WTC11 (cell line): ENCODE results near the gene PHOSPHO1. TPM values are rescaled to one million over a fixed set of nuclear protein-coding genes. Genes with fewer than 3 reads are reported as not detected.

ENCODE experiments used
- ATAC-seq: fragments of 200-7000 bp; cut with Tn5 transposase; 2 replicates; pipeline ENCODE4 v1.10.0; 2021; ENCODE audit warnings: mild to moderate bottlenecking, moderate library complexity
- CTCF ChIA-PET: fragments of 300-600 bp; sonication (Branson Sonifier 250); formaldehyde crosslinking; loops from one replicate; lab custom pipeline; 2021; ENCODE audit warnings: antibody characterized with exemption; lab: Charles Lee
- POLR2A ChIA-PET: fragments of 350-600 bp; sonication (Branson Sonifier 250); formaldehyde crosslinking; loops from one replicate; lab custom pipeline; 2021; ENCODE audit warnings: antibody characterized with exemption; lab: Charles Lee
- DNase-seq: peaks from one replicate; pipeline ENCODE4 v3.0.0; 2021; ENCODE audit warnings: low spot score
- H3K27ac Mint-ChIP-seq: 2 replicates; pipeline ENCODE4 v1.8.0; 2021; ENCODE audit warnings: mixed read lengths
- H3K27me3 Mint-ChIP-seq: 2 replicates; pipeline ENCODE4 v1.8.0; 2021; ENCODE audit warnings: low read depth, mild to moderate bottlenecking, moderate library complexity, mixed read lengths
- H3K36me3 Mint-ChIP-seq: 2 replicates; pipeline ENCODE4 v1.8.0; 2021; ENCODE audit warnings: mixed read lengths
- H3K4me1 Mint-ChIP-seq: 2 replicates; pipeline ENCODE4 v1.8.0; 2022; ENCODE audit warnings: mixed read lengths
- H3K4me3 Mint-ChIP-seq: 2 replicates; pipeline ENCODE4 v1.8.0; 2021; ENCODE audit warnings: mild to moderate bottlenecking, moderate library complexity, mixed read lengths
- H3K9me3 Mint-ChIP-seq: 2 replicates; pipeline ENCODE4 v1.8.0; 2021; ENCODE audit warnings: mixed read lengths
- AFF4 ChIP-seq: sonication (generic); formaldehyde crosslinking; IDR thresholded peaks from 2 replicates; pipeline ENCODE4 v1.8.1; 2023; ENCODE audit warnings: mild to moderate bottlenecking, missing genetic modification reagents, borderline replicate concordance
- ATF3 ChIP-seq: sonication (generic); formaldehyde crosslinking; conservative IDR thresholded peaks from 2 replicates; pipeline ENCODE4 v1.8.1; 2022; ENCODE audit warnings: mild to moderate bottlenecking, missing genetic modification reagents
- ESRRA ChIP-seq: sonication (generic); formaldehyde crosslinking; IDR thresholded peaks from 2 replicates; pipeline ENCODE4 v1.8.1; 2022; ENCODE audit warnings: mild to moderate bottlenecking, missing genetic modification reagents, borderline replicate concordance
- FOXJ3 ChIP-seq: sonication (generic); formaldehyde crosslinking; IDR thresholded peaks from 2 replicates; pipeline ENCODE4 v1.9.0; 2021; ENCODE audit warnings: missing genetic modification reagents, mild to moderate bottlenecking, borderline replicate concordance
- FOXK1 ChIP-seq: sonication (generic); formaldehyde crosslinking; IDR thresholded peaks from 2 replicates; pipeline ENCODE4 v1.8.0; 2022; ENCODE audit warnings: mild to moderate bottlenecking, moderate library complexity, missing genetic modification reagents
- MXD4 ChIP-seq: fragments of 250-450 bp; sonication (Bioruptor Pico); IDR thresholded peaks from 2 replicates; pipeline ENCODE4 v1.8.0; 2021; ENCODE audit warnings: mild to moderate bottlenecking, moderate library complexity, borderline replicate concordance
- MYBL2 ChIP-seq: sonication (generic); formaldehyde crosslinking; IDR thresholded peaks from 2 replicates; pipeline ENCODE4 v1.8.1; 2023; ENCODE audit warnings: mild to moderate bottlenecking, moderate library complexity, missing genetic modification reagents
- NFATC4 ChIP-seq: fragments of 250-450 bp; sonication (Bioruptor Pico); IDR thresholded peaks from 2 replicates; pipeline ENCODE4 v1.9.0; 2021; ENCODE audit warnings: mild to moderate bottlenecking
- NR2C2 ChIP-seq: sonication (generic); formaldehyde crosslinking; IDR thresholded peaks from 2 replicates; pipeline ENCODE4 v1.8.0; 2022; ENCODE audit warnings: mild to moderate bottlenecking, missing genetic modification reagents
- PRRX2 ChIP-seq: fragments of 250-450 bp; sonication (Bioruptor Pico); IDR thresholded peaks from 2 replicates; pipeline ENCODE4 v1.8.0; 2021; ENCODE audit warnings: mild to moderate bottlenecking
- TEAD1 ChIP-seq: sonication (generic); formaldehyde crosslinking; IDR thresholded peaks from 2 replicates; pipeline ENCODE4 v1.8.0; 2022; ENCODE audit warnings: mild to moderate bottlenecking, missing genetic modification reagents
- TP53 ChIP-seq: sonication (generic); formaldehyde crosslinking; IDR thresholded peaks from 2 replicates; pipeline ENCODE4 v1.8.1; 2023; ENCODE audit warnings: mild to moderate bottlenecking, missing genetic modification reagents
- ZNF219 ChIP-seq: sonication (generic); formaldehyde crosslinking; IDR thresholded peaks from 2 replicates; pipeline ENCODE4 v1.8.0; 2023; ENCODE audit warnings: missing genetic modification reagents, mild to moderate bottlenecking, borderline replicate concordance
- total RNA-seq: library from RNA; stranded (reverse); gene quantifications from 3 replicates; pipeline ENCODE4 v1.2.3, GENCODE V29; 2021
- TF ChIP-seq, protein P1 (sequence below): fragments of 250-450 bp; sonication (Bioruptor Pico); IDR thresholded peaks from 2 replicates; pipeline ENCODE4 v1.9.0; 2021; ENCODE audit warnings: mild to moderate bottlenecking

The PHOSPHO1 gene
- total RNA-seq, 1 experiment from 2014 or later, result 0.81 TPM

DNA sequence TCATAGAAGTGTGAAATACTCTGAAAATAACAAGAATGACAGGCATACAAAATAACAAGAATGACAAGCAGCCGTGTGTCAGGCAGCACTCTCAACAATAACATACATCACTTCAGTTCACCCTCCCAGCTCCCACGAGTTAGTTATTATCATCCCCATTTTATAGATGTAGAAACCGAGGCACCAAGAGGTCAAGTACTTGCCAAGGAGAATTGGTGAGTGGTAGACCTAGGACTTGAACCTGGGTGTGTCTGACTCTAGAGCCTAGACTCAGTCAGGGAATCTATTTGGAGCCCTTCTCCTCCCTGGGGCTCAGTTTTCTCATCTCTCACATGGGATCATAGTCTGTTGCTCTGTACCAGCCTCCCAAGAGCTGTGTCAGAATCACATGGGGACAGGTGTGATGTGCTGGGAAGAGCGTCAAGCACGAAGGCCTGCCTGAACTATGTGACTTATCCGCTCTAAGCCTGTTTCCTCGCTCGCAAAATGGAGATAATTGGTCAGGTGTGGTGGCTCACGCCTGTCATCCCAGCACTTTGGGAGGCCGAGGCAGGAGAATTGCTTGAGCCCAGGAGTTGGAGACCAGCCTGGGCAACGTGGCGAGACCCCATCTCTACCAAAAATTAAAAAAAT is 19.4 kb upstream of the PHOSPHO1 start:
- ATAC-seq, result no peak
- no peak for DNase-seq
- CTCF ChIA-PET, result interaction anchor here (0.8 to 2.5 kb wide), 4 partner anchors 18 to 121 kb away, joined by 3 to 7 read pairs (median 4); no protein-coding TSS in a partner anchor
- H3K4me3 Mint-ChIP-seq, result no peak overlapping the region
- TF ChIP-seq, protein P1, sequence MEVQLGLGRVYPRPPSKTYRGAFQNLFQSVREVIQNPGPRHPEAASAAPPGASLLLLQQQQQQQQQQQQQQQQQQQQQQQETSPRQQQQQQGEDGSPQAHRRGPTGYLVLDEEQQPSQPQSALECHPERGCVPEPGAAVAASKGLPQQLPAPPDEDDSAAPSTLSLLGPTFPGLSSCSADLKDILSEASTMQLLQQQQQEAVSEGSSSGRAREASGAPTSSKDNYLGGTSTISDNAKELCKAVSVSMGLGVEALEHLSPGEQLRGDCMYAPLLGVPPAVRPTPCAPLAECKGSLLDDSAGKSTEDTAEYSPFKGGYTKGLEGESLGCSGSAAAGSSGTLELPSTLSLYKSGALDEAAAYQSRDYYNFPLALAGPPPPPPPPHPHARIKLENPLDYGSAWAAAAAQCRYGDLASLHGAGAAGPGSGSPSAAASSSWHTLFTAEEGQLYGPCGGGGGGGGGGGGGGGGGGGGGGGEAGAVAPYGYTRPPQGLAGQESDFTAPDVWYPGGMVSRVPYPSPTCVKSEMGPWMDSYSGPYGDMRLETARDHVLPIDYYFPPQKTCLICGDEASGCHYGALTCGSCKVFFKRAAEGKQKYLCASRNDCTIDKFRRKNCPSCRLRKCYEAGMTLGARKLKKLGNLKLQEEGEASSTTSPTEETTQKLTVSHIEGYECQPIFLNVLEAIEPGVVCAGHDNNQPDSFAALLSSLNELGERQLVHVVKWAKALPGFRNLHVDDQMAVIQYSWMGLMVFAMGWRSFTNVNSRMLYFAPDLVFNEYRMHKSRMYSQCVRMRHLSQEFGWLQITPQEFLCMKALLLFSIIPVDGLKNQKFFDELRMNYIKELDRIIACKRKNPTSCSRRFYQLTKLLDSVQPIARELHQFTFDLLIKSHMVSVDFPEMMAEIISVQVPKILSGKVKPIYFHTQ (CRISPR knock-in tag), result no peak
- TF ChIP-seq ZNF219 (CRISPR knock-in tag) (no peak), FOXJ3 (CRISPR knock-in tag) (no peak), AFF4 (CRISPR knock-in tag) (no peak), MYBL2 (no peak), ATF3 (CRISPR knock-in tag) (no peak)
- TF ChIP-seq, all 79 proteins: peak for 0
- H3K27ac Mint-ChIP-seq, result no peak overlapping the region
- H3K27me3 Mint-ChIP-seq, result no peaks in the 10 kb centered on the region
- POLR2A ChIA-PET, result no interaction called here
- no peaks in the 10 kb centered on the region for H3K9me3 Mint-ChIP-seq
- H3K4me1 Mint-ChIP-seq, result no peaks in the 10 kb centered on the region
- no peaks in the 10 kb centered on the region for H3K36me3 Mint-ChIP-seq

DNA sequence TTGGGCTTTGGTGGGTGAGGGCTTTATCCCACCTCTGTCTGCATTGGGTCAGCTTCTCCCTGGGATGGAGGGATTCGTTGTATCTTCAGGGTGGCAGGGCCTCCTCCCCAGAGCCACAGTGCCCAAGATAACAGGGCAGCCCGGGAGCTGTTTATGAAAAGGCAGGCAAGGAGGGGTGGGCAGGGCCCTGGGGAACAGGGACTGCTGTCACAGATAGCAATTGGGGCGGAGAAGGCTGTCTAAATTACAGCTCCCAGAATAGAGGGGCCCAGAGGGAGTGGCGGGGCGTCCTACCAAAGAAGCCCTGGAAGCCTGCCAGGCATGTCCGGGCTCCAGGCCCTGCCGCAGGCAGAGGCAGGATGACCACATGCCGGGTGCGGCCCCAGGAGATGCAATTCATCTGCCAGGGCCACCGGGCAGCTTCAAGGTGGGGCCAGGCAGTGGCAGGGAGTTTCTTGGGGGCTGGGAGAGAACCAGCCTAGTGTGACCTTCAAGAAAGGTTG is 18.8 kb upstream of the PHOSPHO1 start:
- POLR2A ChIA-PET, result no interaction called here
- H3K36me3 Mint-ChIP-seq, result no peaks in the 10 kb centered on the region
- H3K9me3 Mint-ChIP-seq, result no peaks in the 10 kb centered on the region
- no peaks in the 10 kb centered on the region for H3K27me3 Mint-ChIP-seq
- CTCF ChIA-PET, result interaction anchor here (0.8 to 2.5 kb wide), 5 partner anchors 18 to 122 kb away, joined by 3 to 7 read pairs (median 3); no protein-coding TSS in a partner anchor
- H3K4me3 Mint-ChIP-seq, result no peak overlapping the region
- H3K27ac Mint-ChIP-seq, result no peak overlapping the region
- TF ChIP-seq FOXK1 (CRISPR knock-in tag) (no peak), NR2C2 (CRISPR knock-in tag) (no peak), NFATC4 (CRISPR knock-in tag) (no peak), PRRX2 (CRISPR knock-in tag) (no peak), TEAD1 (CRISPR knock-in tag) (no peak)
- no peaks in the 10 kb centered on the region for H3K4me1 Mint-ChIP-seq
- DNase-seq (no peak), ATAC-seq (no peak)

GRCh38 chr17:49247944-49248343 is 17.4 kb upstream of the PHOSPHO1 start:
- ChIA-PET POLR2A (interaction anchor here (0.5 to 0.6 kb wide), 2 partner anchors 46 to 359 kb away, joined by 3 to 5 read pairs; no protein-coding TSS in a partner anchor), CTCF (interaction anchor here (1.1 to 2.5 kb wide), 2 partner anchors 14 to 43 kb away, joined by 3 to 7 read pairs; no protein-coding TSS in a partner anchor)
- H3K4me1 Mint-ChIP-seq, result no peaks in the 10 kb centered on the region
- no peak overlapping the region for H3K27ac Mint-ChIP-seq
- ATAC-seq (no peak), DNase-seq (no peak)
- H3K9me3 Mint-ChIP-seq, result no peaks in the 10 kb centered on the region
- no peaks in the 10 kb centered on the region for H3K36me3 Mint-ChIP-seq
- no peak overlapping the region for H3K4me3 Mint-ChIP-seq
- TF ChIP-seq ESRRA (CRISPR knock-in tag) (no peak), NFATC4 (CRISPR knock-in tag) (no peak), MXD4 (CRISPR knock-in tag) (no peak), TP53 (CRISPR knock-in tag) (no peak)
- TF ChIP-seq, protein P1 (CRISPR knock-in tag), result no peak
- H3K27me3 Mint-ChIP-seq, result no peaks in the 10 kb centered on the region
